ACHN (cell line): ENCODE data around the gene KCNQ1.

Experiments used
- DNase-seq: peaks from one replicate; pipeline ENCODE4 v3.0.0-alpha.2; 2015
- in situ Hi-C: cut with HindIII; loops from 2 replicates; pipeline ENCODE4 v1.10.0; 2017; ENCODE audit warnings: low sequenced_read_pairs, low pct_ligation_motif_present, low pct_unique_long_range_greater_than_20kb

KCNQ1 gene

GRCh38 chr11:2783536-2784082 is 338.8 kb downstream of the KCNQ1 start:
- DNase-seq: no peak
- in situ Hi-C loops: no loop called here

GRCh38 chr11:2787816-2788167 is 343.0 kb downstream of the KCNQ1 start:
- in situ Hi-C loops: no loop called here
- no peak for DNase-seq

GRCh38 chr11:2788168-2789071 is 343.6 kb downstream of the KCNQ1 start:
- DNase-seq: no peak
- in situ Hi-C loops: no loop called here

- DNase-seq: no peak
- in situ Hi-C loops: no loop called here
These were observed 344.5 kb downstream of the KCNQ1 start for GRCh38 chr11:2789331-2789730.

- no peak for DNase-seq
These were observed 345.2 kb downstream of the KCNQ1 start for GRCh38 chr11:2789791-2790567.

GRCh38 chr11:2790568-2790921 is 345.7 kb downstream of the KCNQ1 start:
- no peak for DNase-seq
- in situ Hi-C loops: no loop called here

More at GRCh38 chr11:2789791-2790567, 345.2 kb downstream of the KCNQ1 start:
- in situ Hi-C loops: no loop called here

DNA sequence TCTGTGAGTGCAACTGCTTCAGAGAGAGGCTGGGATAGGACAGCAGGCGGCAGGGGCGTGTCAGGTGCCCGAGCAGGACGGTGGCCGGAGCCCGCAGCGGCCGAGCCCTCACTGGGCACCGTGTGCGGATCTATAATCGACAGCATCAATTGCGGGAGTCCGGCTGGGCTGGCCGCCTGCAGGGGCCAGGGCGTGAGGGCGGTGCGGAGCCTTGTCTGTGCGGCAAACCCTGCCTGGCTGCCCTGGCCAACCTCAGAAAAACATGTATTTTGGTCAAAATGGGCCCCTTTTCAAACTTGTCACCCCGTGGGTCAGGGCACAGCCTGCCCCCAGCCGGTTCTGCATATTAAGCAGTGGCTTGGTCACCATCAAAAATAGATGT is 346.3 kb downstream of the KCNQ1 start:
- in situ Hi-C loops: no loop called here
- DNase-seq: no peak

GRCh38 chr11:2791521-2792380 is 346.9 kb downstream of the KCNQ1 start:
- no peak for DNase-seq
- in situ Hi-C loops: no loop called here

GRCh38 chr11:2792381-2793250 is 347.8 kb downstream of the KCNQ1 start:
- no peak for DNase-seq
- in situ Hi-C loops: no loop called here

DNA sequence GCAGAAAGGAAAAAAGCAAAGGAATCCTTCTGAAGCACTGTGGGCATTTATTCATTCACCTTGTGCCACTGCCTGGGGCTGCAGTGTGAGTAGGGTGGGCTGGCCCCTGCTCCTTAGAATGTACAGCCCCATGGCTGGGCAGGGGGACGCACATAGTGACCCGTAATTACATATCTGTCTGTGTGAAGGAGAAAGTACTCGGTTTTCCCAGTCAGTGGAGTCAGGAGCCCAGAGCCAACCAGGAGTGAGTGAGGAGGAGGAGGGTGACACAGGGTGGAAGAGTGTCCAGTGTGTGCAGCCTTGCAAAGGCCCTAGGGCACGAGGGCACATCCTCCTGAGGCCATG is 348.9 kb downstream of the KCNQ1 start:
- in situ Hi-C loops: no loop called here
- DNase-seq: no peak

DNA sequence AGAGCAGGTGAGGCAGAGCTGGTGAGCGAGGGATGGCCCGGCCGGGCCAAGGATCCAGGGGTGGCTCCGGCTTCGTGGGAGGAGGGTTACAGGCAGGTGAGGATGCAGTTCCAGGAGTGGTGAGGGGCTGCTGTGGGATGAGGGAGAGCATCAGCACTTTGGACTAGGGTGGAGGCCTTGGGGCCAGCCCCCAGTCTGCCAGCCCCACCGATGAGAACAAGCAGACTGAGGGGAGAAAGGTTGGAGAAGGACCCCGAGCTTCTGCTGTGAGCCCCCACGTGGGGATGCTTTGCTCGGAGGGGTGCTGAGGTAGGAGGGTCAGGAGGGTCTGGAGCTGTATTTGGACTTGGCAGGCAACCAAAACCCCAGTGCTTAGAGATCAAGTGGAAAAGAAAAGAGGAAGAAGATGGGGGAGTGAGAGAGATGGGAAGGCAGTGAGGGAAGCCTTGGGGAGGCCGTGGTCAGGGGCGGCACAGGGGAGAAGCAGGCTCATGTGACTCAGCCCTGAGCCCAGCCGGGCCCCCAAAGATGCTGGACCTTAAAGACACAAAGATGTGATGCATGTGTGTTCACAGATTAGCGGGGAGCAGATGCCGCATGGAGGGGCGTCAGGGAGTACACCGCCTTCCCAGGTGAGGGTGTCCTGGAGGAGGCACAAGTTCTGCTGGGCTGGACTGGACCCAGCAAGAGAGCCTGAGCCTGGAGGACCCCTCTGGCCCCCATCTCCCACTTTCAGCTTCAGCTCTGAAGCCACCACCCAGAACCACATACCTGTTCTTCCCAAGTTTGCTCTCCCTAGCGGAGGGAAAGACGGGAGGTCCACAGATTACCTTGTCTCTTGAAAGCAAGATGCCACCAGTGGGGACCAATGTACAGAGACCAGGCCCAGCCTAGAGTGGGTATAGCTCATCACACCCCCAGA is 349.5 kb downstream of the KCNQ1 start:
- DNase-seq: no peak
- in situ Hi-C loops: no loop called here

DNA sequence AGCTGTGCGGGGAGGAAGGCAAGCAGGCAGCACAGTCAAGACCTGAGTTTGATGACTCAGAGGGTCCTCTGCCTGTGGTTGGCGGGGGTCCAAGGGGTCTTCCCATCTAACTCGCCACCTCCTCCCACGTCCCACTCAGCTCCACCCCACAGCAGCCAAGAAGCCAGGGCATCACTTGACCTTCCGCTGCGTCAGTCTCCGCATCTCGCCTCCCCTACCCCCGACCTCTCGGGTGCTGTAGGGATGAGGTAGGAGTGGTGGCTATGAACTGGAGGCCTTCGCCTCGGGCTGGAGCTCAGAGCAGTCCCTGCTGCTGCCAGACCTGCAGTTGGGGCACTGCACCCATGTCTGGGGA is 350.1 kb downstream of the KCNQ1 start:
- in situ Hi-C loops: no loop called here
- no peak for DNase-seq

DNA sequence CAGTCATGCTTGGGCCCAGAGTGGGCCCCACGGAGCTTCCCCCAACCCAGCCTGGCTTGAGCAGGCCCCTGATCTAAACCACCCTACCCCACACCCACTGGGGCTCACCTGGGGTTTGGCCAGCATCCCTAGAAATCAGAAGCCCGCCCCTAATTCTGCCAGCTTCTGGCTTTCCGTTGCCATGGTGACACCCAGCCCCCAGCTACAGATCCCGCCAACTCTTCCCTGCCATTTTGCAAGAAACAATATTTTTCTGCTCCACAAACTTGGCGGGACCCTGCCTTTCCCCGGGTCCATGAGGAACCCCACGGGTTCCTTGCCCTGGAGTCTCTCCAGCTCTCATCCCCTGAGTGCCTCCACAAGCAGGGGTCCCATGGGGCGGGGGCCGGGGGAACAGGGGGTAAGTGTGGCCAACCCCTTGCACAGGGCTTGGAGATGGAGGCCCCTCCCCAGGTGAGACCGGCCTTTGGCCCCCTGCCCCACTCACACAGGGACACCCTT is 350.7 kb downstream of the KCNQ1 start:
- no peak for DNase-seq
- in situ Hi-C loops: no loop called here

DNA sequence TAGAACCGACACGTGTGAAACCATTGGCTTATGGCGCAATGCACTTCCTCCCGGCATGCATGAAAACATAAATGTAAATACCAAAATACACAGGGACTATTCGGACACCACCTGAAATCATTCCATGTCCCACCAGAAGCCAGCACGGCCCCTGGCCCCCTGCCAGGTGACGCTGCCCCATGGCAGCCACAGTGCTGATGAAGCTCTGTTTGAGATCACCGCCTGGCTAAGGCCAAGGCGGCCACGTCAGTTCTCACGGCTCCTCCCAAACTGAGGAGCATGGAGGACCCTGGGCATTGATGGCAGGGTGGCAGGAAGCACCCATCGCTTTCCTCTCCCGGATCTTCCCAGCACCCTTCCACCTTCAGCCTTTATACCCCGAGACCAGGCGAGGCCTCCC is 351.3 kb downstream of the KCNQ1 start:
- no peak for DNase-seq
- in situ Hi-C loops: no loop called here

DNA sequence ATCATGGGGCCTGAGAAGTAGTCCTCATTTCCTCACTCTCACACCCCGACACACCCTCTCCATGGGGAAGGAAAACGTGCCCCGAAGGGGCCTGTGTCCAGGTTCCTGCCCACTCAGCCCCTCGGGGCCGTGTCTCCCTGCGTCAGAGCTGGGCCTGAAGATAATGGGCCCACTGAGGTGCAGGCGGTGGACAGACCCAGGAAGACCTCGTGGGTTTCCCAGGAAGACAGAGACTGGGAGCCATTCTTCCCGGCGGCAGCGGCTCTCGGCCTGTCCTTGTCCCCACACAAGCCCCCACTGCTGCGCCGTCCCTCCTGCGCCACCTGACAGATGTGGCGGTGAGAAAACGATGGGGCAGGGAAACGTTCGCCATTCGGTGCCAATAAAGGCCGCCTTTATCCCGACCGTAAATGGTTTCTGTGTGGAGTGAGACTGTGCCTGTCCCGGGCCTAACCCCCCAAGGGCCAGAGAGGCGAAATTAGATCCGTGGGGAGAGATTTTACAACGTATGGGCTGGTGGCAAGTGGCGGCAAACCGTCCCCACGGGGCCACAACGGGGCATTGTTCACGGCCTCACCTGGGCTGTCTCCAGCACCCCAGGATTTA is 351.8 kb downstream of the KCNQ1 start:
- in situ Hi-C loops: no loop called here

GRCh38 chr11:2797121-2797711 is 352.4 kb downstream of the KCNQ1 start:
- in situ Hi-C loops: no loop called here
- no peak for DNase-seq

More for the DNA sequence above, 351.8 kb downstream of the KCNQ1 start:
- DNase-seq: no peak
